ENCODE data around the gene P3R3URF. TPM values are rescaled to one million over a fixed set of nuclear protein-coding genes. Genes with fewer than 3 reads are reported as not detected.

The P3R3URF gene
- total and polyA plus RNA-seq, 5 donors from 2014 or later, result not detected

DNA sequence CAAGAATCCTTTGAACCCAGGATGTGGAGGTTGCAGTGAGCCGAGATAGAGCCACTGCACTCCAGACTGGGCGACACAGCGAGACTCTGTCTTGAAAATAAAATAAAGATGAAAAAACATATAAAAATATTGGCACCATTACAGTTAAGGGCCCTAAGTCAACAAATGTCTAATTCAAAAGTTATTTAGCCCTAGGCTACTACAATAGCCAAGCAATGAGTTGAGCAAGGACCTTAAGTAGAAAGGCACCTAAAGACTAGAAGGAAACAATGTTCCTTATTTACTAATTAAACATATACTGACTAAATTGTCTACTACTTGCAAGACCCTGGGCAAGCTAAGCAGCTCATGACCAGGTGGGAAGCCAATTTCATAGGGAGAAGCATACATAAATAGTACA lies 47.9 kb downstream of the P3R3URF start:
- Histone ChIP-seq H3K36me3 (ENCODE audit: control insufficient read depth, insufficient read depth, low read length) (no peaks in the 10 kb centered on the region), H3K27ac (ENCODE audit: insufficient read depth, low read length, poor library complexity, severe bottlenecking) (no peak overlapping the region), H3K9me3 (ENCODE audit: control insufficient read depth in 2 of 2, low read length in 2 of 2) (no peaks in the 10 kb centered on the region), H3K4me1 (ENCODE audit: control insufficient read depth, insufficient read depth, low read length, poor library complexity, severe bottlenecking) (peaks cover 19% of the 10 kb centered on the region), H3K27me3 (ENCODE audit: control insufficient read depth, insufficient read depth, low read length) (peaks cover 20% of the 10 kb centered on the region), H3K4me3 (ENCODE audit: low read depth, low read length) (no peak overlapping the region)
- no peak overlapping the region for H3K27ac Mint-ChIP-seq
- no peak for DNase-seq
- no peaks in the 10 kb centered on the region for H3K36me3 Mint-ChIP-seq
- H3K27me3 Mint-ChIP-seq, result peaks cover 60% of the 10 kb centered on the region
- no peak for ATAC-seq (ENCODE audit: low read depth in 2 of 2)
- peaks cover 0 to 3% (median 0%) of the 10 kb centered on the region in 7 donors for H3K9me3 Mint-ChIP-seq
- peaks cover 0 to 28% (median 14%) of the 10 kb centered on the region in 4 donors for H3K4me1 Mint-ChIP-seq
- peak overlapping the region in 1 of 4 donors; percentile 78 for H3K4me3 Mint-ChIP-seq

Other genes starting within 250 kb of the P3R3URF start
- gene PIK3R3, start 43.9 kb downstream of the P3R3URF start, total RNA-seq, result 4.9 TPM
- gene PIK3R3, start 43.9 kb downstream of the P3R3URF start, polyA plus RNA-seq, result 1 to 10 TPM; 3.2 to 7.7 (median 5.0) TPM
- gene TSPAN1, start 1.4 kb downstream of the P3R3URF start, total RNA-seq, result not detected
- not detected for gene TSPAN1, start 1.4 kb downstream of the P3R3URF start, polyA plus RNA-seq
- gene POMGNT1, start 21.9 kb upstream of the P3R3URF start, total RNA-seq, result 32.5 TPM
- 10 to 100 TPM; 28.9 to 35.8 (median 32.5) TPM for gene POMGNT1, start 21.9 kb upstream of the P3R3URF start, polyA plus RNA-seq
- gene LURAP1, start 26.8 kb upstream of the P3R3URF start, total RNA-seq, result not detected
- not detected for gene LURAP1, start 26.8 kb upstream of the P3R3URF start, polyA plus RNA-seq
- 0.67 TPM for gene RAD54L, start 71.3 kb upstream of the P3R3URF start, total RNA-seq
- 1 to 10 TPM in 1 of 4 donors, under 1 TPM in 2, not detected in 1; 0.13 to 1.7 (median 0.16) TPM for gene RAD54L, start 71.3 kb upstream of the P3R3URF start, polyA plus RNA-seq
- gene LRRC41, start 127.1 kb upstream of the P3R3URF start, total RNA-seq, result 35.0 TPM
- 10 to 100 TPM; 45.8 to 51.3 (median 50.7) TPM for gene LRRC41, start 127.1 kb upstream of the P3R3URF start, polyA plus RNA-seq
- 120 TPM for gene UQCRH, start 127.2 kb upstream of the P3R3URF start, total RNA-seq
- 100 to 1,000 TPM; 299 to 357 (median 342) TPM for gene UQCRH, start 127.2 kb upstream of the P3R3URF start, polyA plus RNA-seq
- 33.4 TPM for gene NSUN4, start 164.3 kb upstream of the P3R3URF start, total RNA-seq
- gene NSUN4, start 164.3 kb upstream of the P3R3URF start, polyA plus RNA-seq, result 10 to 100 TPM; 10.8 to 19.6 (median 15.7) TPM
- 7.3 TPM for gene FAAH, start 217.8 kb upstream of the P3R3URF start, total RNA-seq
- gene FAAH, start 217.8 kb upstream of the P3R3URF start, polyA plus RNA-seq, result 1 to 10 TPM in 3 of 4 donors, under 1 TPM in 1; 0.86 to 2.2 (median 1.6) TPM

All from CD4-positive, CD25-positive, alpha-beta regulatory T cell (primary cell).